ENCODE data around the gene ABCA7. TPM values are rescaled to one million over a fixed set of nuclear protein-coding genes. Genes with fewer than 3 reads are reported as not detected.

The ABCA7 gene, protein sequence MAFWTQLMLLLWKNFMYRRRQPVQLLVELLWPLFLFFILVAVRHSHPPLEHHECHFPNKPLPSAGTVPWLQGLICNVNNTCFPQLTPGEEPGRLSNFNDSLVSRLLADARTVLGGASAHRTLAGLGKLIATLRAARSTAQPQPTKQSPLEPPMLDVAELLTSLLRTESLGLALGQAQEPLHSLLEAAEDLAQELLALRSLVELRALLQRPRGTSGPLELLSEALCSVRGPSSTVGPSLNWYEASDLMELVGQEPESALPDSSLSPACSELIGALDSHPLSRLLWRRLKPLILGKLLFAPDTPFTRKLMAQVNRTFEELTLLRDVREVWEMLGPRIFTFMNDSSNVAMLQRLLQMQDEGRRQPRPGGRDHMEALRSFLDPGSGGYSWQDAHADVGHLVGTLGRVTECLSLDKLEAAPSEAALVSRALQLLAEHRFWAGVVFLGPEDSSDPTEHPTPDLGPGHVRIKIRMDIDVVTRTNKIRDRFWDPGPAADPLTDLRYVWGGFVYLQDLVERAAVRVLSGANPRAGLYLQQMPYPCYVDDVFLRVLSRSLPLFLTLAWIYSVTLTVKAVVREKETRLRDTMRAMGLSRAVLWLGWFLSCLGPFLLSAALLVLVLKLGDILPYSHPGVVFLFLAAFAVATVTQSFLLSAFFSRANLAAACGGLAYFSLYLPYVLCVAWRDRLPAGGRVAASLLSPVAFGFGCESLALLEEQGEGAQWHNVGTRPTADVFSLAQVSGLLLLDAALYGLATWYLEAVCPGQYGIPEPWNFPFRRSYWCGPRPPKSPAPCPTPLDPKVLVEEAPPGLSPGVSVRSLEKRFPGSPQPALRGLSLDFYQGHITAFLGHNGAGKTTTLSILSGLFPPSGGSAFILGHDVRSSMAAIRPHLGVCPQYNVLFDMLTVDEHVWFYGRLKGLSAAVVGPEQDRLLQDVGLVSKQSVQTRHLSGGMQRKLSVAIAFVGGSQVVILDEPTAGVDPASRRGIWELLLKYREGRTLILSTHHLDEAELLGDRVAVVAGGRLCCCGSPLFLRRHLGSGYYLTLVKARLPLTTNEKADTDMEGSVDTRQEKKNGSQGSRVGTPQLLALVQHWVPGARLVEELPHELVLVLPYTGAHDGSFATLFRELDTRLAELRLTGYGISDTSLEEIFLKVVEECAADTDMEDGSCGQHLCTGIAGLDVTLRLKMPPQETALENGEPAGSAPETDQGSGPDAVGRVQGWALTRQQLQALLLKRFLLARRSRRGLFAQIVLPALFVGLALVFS (N-terminal part only)
- total RNA-seq (2014; rRNA removed; shearing (Covaris generic); ENCODE audit: low replicate concordance), result 23.8 and 31.7 TPM in 2 replicates

DNA sequence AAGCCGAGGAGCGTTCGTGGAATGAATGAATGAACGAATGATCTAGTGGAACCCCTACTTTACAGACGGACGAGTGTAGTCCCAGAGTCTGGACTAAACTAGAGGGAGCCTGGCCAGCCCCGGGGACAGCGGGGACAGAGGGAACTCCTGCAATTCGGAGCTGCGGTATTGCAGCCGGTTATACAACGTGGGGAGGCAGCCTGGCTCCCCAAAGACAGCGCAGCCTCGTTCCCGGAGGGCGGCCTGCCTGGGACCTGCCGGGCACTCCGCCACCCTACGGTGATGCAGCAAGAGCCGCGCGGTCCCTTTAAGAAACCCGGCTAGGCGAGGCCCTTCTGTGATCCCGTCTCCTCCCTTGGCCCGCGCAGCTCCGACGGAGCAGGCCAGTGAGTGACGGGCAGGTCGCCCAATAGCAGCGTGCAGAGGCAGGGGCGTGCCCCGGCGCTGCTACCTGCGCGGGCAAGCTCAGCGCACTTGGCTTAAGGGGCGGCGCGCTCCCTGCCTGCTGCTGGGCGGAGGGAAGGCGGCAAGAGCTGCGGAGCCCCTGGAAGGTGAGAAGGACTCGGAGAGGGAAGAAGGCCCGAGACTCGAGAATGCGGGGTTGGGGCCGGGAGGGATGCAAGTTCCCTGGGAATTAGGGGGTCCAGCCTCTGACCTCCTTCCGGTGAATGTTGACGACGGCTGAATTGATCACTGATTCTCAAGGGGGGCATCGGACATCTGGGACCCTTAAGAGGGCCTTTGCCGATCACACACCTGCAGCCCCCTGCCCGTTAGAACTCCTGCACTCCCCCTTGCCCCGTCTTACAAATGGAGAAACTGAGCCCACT, at the start of gene ABCA7:
Gene ABCA7, plus strand, starts transcription at position 462 of the 830 bp plus-strand sequence. CDS start 1,255 bp downstream, outside the sequence.
- peak; percentile 99 for DNase-seq

DNA sequence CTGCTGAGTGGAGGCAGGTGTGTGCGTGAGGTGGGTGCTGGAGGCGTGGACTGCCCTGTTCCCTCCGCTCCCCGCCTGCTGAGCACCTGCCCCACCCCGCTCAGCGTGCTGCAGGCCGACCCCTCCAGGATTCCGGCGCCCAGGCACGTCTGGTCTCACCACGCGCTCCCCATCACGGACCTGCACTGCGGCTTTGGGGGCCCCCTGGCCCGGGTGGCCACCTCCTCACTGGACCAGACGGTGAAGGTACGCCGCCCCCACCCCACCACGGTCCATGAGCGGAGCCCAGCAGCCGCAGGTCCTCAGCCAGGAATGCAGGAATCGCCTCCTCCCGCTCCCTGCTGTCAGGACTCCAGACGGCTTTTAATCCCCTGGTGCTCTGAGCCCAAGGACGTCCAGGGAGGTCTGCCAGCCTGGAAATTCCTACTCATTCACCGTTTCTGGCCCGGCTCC, 49.8 kb upstream of the ABCA7 start:
- Histone ChIP-seq H3K4me2 (ENCODE audit: low read depth, low read length, poor library complexity, severe bottlenecking) (no peak overlapping the region), H3K27me3 (ENCODE audit: low read length) (no peaks in the 10 kb centered on the region), H3K27ac (ENCODE audit: low read length) (no peak overlapping the region), H3K9ac (ENCODE audit: low read length) (no peak overlapping the region), H3K4me3 (ENCODE audit: low read length) (no peak overlapping the region), H3K9me2 (replicated peaks; ENCODE audit: insufficient read depth, low read length) (no peaks in the 10 kb centered on the region), H3K4me1 (ENCODE audit: low read length) (peaks cover 5% of the 10 kb centered on the region), H3K9me3 (ENCODE audit: low read length) (no peaks in the 10 kb centered on the region; the same call in 1 of the 2 replicates), H3K79me2 (ENCODE audit: low read length) (0 out of 2 replicates have a peak, but pooled peaks cover 6% of the 10 kb centered on the region), H3K36me3 (ENCODE audit: insufficient read depth, low read length) (peaks cover 15% of the 10 kb centered on the region; the same call in 1 of the 2 replicates), H2AFZ (ENCODE audit: low read length) (no peak overlapping the region), H4K20me1 (ENCODE audit: insufficient read depth, low read depth, low read length) (peaks cover 17% of the 10 kb centered on the region; the same call in 1 of the 2 replicates)
- DNase-seq, result no peak

More for the DNA sequence above, at the start of gene ABCA7:
- peaks cover 4% of the 10 kb centered on the region; the same call in 1 of the 2 replicates for H3K36me3 ChIP-seq (ENCODE audit: insufficient read depth, low read length)
- peak within 1 kb of the TSS; percentile 79 for H3K4me3 ChIP-seq (ENCODE audit: low read length)
- peak within 1 kb of the TSS; percentile 95 for H3K27ac ChIP-seq (ENCODE audit: low read length)
- no peaks in the 10 kb centered on the region for H3K79me2 ChIP-seq (ENCODE audit: low read length)
- peak within 1 kb of the TSS; percentile 79 for H3K9ac ChIP-seq (ENCODE audit: low read length)
- H2AFZ ChIP-seq (ENCODE audit: low read length), result peak within 1 kb of the TSS; percentile 17; the same call in 1 of the 2 replicates
- no peaks in the 10 kb centered on the region for H3K9me3 ChIP-seq (ENCODE audit: low read length)
- no peaks in the 10 kb centered on the region for H3K27me3 ChIP-seq (ENCODE audit: low read length)
- H4K20me1 ChIP-seq (ENCODE audit: insufficient read depth, low read depth, low read length), result 0 out of 2 replicates have a peak, but pooled peaks cover 8% of the 10 kb centered on the region
- no peaks in the 10 kb centered on the region for H3K9me2 ChIP-seq (replicated peaks; ENCODE audit: insufficient read depth, low read length)
- peak within 1 kb of the TSS; percentile 87 for H3K4me2 ChIP-seq (ENCODE audit: low read depth, low read length, poor library complexity, severe bottlenecking)
- peaks cover 42% of the 10 kb centered on the region for H3K4me1 ChIP-seq (ENCODE audit: low read length)

DNA sequence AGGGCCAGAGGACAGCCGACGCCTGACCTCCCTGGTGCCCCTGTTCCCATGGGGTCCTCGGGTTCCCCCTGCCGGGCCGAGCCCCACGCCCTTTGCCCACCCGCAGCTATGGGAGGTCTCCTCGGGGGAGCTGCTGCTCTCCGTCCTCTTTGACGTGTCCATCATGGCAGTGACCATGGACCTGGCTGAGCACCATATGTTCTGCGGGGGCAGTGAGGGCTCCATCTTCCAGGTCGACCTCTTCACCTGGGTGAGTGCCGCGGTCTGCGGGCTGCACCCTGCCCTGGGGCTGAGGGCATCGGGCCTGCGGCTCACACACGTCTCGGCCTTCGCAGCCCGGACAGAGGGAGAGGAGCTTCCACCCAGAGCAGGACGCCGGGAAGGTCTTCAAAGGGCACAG, 49.2 kb upstream of the ABCA7 start:
- Histone ChIP-seq H4K20me1 (ENCODE audit: insufficient read depth, low read depth, low read length) (peaks cover 17% of the 10 kb centered on the region; the same call in 1 of the 2 replicates), H3K27ac (ENCODE audit: low read length) (no peak overlapping the region), H3K36me3 (ENCODE audit: insufficient read depth, low read length) (peaks cover 15% of the 10 kb centered on the region; the same call in 1 of the 2 replicates), H2AFZ (ENCODE audit: low read length) (no peak overlapping the region), H3K9me3 (ENCODE audit: low read length) (no peaks in the 10 kb centered on the region; the same call in 1 of the 2 replicates), H3K9ac (ENCODE audit: low read length) (no peak overlapping the region), H3K4me2 (ENCODE audit: low read depth, low read length, poor library complexity, severe bottlenecking) (no peak overlapping the region), H3K9me2 (replicated peaks; ENCODE audit: insufficient read depth, low read length) (no peaks in the 10 kb centered on the region), H3K79me2 (ENCODE audit: low read length) (no peaks in the 10 kb centered on the region), H3K27me3 (ENCODE audit: low read length) (no peaks in the 10 kb centered on the region), H3K4me1 (ENCODE audit: low read length) (no peaks in the 10 kb centered on the region), H3K4me3 (ENCODE audit: low read length) (no peak overlapping the region)
- no peak for DNase-seq

DNA sequence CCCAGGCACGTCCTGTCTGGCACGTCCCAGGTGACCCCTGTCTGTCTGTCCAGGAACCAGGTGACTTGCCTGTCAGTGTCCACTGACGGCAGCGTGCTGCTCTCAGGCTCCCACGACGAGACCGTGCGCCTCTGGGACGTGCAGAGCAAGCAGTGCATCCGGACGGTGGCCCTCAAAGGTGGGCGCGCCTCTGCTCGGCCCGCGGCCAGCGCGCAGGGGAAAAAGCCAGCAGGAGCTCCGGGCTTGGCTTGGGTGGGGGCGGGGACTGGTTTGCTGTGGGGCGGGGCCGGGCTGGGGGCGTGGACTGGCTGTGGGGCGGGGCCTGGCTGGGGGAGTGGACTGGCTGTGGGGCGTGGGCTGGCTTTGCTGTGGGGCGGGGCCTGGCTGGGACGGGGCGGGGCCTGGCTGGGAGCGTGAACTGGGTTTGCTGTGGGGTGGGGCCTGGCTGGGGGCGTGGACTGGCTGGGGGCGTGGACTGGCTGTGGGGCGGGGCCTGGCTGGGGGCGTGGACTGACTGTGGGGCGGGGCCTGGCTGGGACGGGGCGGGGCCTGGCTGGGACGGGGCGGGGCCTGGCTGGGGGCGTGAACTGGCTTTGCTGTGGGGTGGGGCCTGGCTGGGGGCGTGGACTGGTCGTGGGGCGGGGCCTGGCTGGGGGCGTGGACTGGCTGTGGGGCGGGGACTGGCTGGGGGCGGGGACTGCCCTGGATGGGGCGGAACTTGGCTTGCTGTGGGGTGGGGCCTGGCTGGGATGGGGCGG, 48.6 kb upstream of the ABCA7 start:
- H3K4me1 ChIP-seq (ENCODE audit: low read length), result no peaks in the 10 kb centered on the region
- peaks cover 17% of the 10 kb centered on the region; the same call in 1 of the 2 replicates for H4K20me1 ChIP-seq (ENCODE audit: insufficient read depth, low read depth, low read length)
- peak; percentile 80 for DNase-seq
- no peak overlapping the region for H2AFZ ChIP-seq (ENCODE audit: low read length)
- no peaks in the 10 kb centered on the region for H3K9me2 ChIP-seq (replicated peaks; ENCODE audit: insufficient read depth, low read length)
- no peaks in the 10 kb centered on the region for H3K27me3 ChIP-seq (ENCODE audit: low read length)
- no peaks in the 10 kb centered on the region; the same call in 1 of the 2 replicates for H3K9me3 ChIP-seq (ENCODE audit: low read length)
- no peak overlapping the region for H3K4me3 ChIP-seq (ENCODE audit: low read length)
- H3K9ac ChIP-seq (ENCODE audit: low read length), result no peak overlapping the region
- peaks cover 15% of the 10 kb centered on the region; the same call in 1 of the 2 replicates for H3K36me3 ChIP-seq (ENCODE audit: insufficient read depth, low read length)
- H3K27ac ChIP-seq (ENCODE audit: low read length), result no peak overlapping the region
- no peak overlapping the region for H3K4me2 ChIP-seq (ENCODE audit: low read depth, low read length, poor library complexity, severe bottlenecking)
- H3K79me2 ChIP-seq (ENCODE audit: low read length), result no peaks in the 10 kb centered on the region

DNA sequence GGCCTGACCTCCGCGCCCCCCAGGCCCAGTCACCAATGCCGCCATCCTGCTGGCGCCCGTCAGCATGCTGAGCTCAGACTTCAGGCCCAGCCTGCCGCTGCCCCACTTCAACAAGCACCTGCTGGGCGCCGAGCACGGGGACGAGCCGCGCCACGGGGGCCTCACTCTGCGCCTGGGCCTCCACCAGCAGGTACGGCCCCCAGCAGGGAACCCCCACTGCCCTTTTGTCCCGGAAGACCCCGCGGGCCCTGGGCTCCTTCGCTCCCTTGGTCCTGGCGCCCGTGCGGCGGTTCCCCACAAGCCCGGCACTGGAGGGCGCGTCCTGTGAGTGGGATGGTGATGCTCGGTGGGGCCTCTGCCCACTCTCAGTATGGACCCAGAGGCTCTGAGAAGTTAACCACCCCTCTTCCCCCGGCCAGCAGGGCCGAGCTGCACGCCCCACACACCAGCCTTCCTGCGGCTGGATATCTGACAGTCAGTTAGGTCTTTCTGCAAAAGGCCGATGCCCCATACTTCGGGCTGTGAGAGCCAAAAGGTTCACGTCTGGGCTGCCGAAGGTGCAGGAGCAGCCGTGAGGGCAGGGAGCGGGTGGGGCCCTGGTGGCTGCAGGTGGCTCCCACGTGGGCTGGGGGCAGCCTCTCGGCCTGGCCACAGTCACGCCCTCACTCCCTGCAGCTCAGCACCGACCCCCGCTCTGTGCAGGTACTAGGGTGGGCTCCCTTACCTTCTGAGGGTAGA, 47.8 kb upstream of the ABCA7 start:
- peaks cover 15% of the 10 kb centered on the region; the same call in 1 of the 2 replicates for H3K36me3 ChIP-seq (ENCODE audit: insufficient read depth, low read length)
- peaks cover 17% of the 10 kb centered on the region; the same call in 1 of the 2 replicates for H4K20me1 ChIP-seq (ENCODE audit: insufficient read depth, low read depth, low read length)
- no peak for DNase-seq
- no peak overlapping the region for H2AFZ ChIP-seq (ENCODE audit: low read length)
- H3K27ac ChIP-seq (ENCODE audit: low read length), result no peak overlapping the region
- no peaks in the 10 kb centered on the region; the same call in 1 of the 2 replicates for H3K9me3 ChIP-seq (ENCODE audit: low read length)
- no peaks in the 10 kb centered on the region for H3K4me1 ChIP-seq (ENCODE audit: low read length)
- H3K9me2 ChIP-seq (replicated peaks; ENCODE audit: insufficient read depth, low read length), result no peaks in the 10 kb centered on the region
- no peaks in the 10 kb centered on the region for H3K79me2 ChIP-seq (ENCODE audit: low read length)
- H3K27me3 ChIP-seq (ENCODE audit: low read length), result no peaks in the 10 kb centered on the region
- H3K4me3 ChIP-seq (ENCODE audit: low read length), result no peak overlapping the region
- H3K4me2 ChIP-seq (ENCODE audit: low read depth, low read length, poor library complexity, severe bottlenecking), result no peak overlapping the region
- no peak overlapping the region for H3K9ac ChIP-seq (ENCODE audit: low read length)

DNA sequence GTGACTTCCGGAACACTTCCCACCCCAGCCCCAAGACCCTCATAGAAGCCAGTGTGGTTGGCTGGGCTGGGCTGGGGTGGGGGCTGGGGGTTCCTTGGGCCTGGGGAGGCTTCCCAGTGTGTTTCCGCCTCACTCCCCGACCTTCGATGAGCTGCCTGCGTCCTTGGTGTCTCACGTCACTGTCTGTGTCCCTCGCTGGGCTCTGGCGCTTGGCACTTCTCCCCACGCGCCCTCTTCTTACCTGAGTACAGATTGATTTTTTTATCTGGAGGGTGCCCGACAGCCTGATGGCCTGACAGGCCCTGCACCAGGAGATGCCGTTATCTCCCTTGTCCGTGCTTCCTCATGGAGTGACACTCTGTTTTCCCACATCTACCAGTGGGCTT, 47.2 kb upstream of the ABCA7 start:
- Histone ChIP-seq H3K27me3 (ENCODE audit: low read length) (no peaks in the 10 kb centered on the region), H4K20me1 (ENCODE audit: insufficient read depth, low read depth, low read length) (peaks cover 17% of the 10 kb centered on the region; the same call in 1 of the 2 replicates), H3K4me1 (ENCODE audit: low read length) (no peaks in the 10 kb centered on the region), H3K36me3 (ENCODE audit: insufficient read depth, low read length) (peaks cover 15% of the 10 kb centered on the region; the same call in 1 of the 2 replicates), H3K4me3 (ENCODE audit: low read length) (no peak overlapping the region), H3K9me3 (ENCODE audit: low read length) (no peaks in the 10 kb centered on the region; the same call in 1 of the 2 replicates), H3K9ac (ENCODE audit: low read length) (no peak overlapping the region), H2AFZ (ENCODE audit: low read length) (no peak overlapping the region), H3K9me2 (replicated peaks; ENCODE audit: insufficient read depth, low read length) (no peaks in the 10 kb centered on the region), H3K27ac (ENCODE audit: low read length) (no peak overlapping the region), H3K79me2 (ENCODE audit: low read length) (no peaks in the 10 kb centered on the region), H3K4me2 (ENCODE audit: low read depth, low read length, poor library complexity, severe bottlenecking) (no peak overlapping the region)
- no peak for DNase-seq
